GM12801 (cell line): ENCODE results near the gene IFI16.

ENCODE experiments used
- CTCF ChIP-seq: IDR thresholded peaks from one replicate; pipeline ENCODE4 v1.5.1; 2011; ENCODE audit warnings: control low read depth; ENCODE audit not compliant: insufficient read length; ENCODE audit errors: extremely low read depth

The IFI16 gene

DNA sequence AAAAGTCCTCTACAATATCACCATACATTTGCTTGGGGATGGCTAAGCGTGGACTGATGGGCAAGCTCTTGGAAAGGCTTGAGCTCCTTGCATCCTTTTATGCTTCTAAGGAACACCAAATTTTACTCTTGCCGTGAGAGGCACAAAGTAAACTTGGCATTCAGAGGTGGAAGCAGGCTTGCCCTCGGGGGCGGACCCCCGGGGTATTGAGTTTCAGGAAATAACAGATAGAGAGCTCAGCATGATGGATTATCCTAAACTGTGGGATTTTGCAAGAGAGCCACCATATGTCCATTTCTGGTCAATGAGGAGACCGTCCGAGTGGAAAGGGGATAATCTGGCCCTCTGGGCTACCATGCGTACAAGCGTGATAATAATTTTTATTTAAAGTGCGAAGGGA, 14.0 kb downstream of the IFI16 start:
- no peak for TF ChIP-seq CTCF

DNA sequence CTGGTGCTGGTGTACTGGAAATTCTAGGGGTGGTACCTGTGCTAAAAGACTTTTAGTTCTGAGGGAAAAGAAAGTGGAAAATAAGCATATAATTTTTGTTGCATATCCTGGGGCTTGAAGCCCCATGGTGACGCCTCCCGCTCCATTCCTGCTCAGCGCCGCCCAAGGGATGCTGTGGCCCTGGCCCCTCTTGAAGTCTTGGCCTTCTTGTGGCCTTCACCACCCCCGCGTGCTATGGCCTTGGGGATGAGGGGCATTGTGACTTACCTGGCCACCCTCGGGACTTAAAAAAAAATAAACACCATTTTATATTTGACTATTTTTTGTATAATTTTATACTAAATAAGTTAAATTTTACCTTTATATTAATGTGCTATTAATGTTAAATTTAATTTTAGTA, 15.3 kb downstream of the IFI16 start:
- TF ChIP-seq CTCF, result no peak

GRCh38 chr1:159030311-159030710, 20.6 kb downstream of the IFI16 start:
- TF ChIP-seq CTCF, result no peak

DNA sequence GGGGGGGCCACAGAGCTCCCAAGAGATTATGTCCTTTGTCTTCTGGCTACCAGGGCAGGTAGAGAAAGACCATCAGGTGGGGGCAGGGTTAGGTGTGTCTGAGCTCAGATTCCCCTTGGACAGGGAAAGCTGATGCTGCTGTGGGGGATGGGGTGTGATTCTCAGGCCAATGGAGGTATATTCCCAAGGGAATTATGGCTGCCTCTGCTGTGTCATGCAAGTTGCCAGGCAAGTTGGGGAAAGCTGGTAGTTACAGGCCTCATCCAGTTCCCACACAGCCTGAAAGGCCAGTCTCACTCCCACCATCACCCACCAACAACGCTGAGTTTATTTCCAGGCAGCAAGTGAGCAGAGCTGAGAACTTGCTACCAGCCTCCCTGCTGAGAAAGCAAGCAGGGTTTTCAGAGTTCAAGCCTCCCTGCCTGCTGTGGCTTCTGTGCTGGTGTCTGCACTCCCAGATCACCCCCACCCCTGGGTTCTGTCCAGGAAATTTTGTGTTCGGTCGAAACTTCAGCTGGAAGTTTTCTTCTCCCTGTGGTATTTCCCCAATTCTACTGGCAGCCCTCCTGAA, 21.3 kb downstream of the IFI16 start:
- TF ChIP-seq CTCF, result no peak

GRCh38 chr1:159040206-159040605, 30.5 kb downstream of the IFI16 start:
- TF ChIP-seq CTCF, result no peak

DNA sequence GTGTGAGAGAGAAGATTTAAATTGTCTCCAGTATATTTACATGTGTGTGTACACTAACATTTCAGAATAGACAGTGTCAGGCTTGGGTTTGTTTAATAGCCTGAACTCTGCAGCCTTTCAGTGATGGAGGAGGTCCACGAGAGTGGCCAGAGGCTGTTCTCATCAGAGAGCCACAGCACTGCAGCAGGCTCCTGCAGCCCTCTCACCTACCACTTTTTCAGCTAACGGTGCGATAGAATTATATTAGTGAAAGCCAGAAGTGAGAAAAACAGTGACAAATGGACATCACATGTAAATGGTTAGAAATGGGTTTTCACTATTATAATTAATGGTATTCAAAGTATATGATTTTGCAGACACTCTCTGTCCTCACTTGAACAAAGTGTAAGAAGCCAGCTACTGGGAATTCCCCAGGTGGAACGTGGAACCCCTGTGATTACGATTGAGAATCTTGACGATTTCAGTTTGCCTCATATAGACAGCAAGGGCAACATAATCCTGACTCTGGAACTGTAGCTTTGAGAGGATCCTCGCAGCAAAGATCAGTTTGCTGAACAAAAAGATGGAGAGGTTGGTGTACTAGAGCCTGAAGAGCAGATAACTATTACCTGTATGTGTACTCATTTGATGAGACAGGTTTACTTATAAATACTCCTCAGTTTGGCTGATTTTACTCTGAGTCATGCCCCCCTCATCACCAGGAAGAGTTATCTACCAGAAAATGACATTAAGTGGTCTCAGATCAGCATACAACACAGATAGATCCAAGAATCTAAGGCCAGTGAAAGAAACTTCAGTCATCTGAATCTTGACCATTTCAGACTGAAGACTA, 31.4 kb downstream of the IFI16 start:
- TF ChIP-seq CTCF, result no peak

DNA sequence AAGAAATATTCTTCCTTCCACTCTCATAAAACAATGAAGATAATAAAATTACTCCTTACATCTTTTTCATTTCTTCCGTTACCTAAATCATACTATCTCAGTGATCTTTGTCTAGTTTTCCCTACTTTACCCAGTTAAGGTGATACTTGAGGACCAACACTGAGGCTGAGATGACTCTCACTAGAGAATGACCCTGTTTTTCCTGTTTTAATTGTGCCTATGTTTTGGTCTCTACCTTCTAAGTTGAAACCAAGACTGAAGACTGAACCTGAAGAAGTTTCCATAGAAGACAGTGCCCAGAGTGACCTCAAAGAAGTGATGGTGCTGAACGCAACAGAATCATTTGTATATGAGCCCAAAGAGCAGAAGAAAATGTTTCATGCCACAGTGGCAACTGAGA, 41.7 kb downstream of the IFI16 start:
- no peak for TF ChIP-seq CTCF
